Endothelial cell of hepatic sinusoid (primary cell): ENCODE results near the gene ANGPT4.
"Not testable (repeated sequence)": the region's sequence is repeated elsewhere in the genome, so short reads cannot be mapped to it uniquely, and the experiment has no call there.

ENCODE experiments used
- in situ Hi-C: cut with HindIII; loops from 2 replicates; pipeline ENCODE4 v1.10.0; 2017; ENCODE audit warnings: low sequenced_read_pairs

Gene ANGPT4

GRCh38 chr20:829551-829950 is 86.6 kb downstream of the ANGPT4 start:
- in situ Hi-C loops, result no loop called here

GRCh38 chr20:828987-829386 is 87.1 kb downstream of the ANGPT4 start:
- in situ Hi-C loops, result no loop called here

GRCh38 chr20:827981-828380 is 88.2 kb downstream of the ANGPT4 start:
- in situ Hi-C loops, result not testable (repeated sequence)

- in situ Hi-C loops, result no loop called here
These were observed 89.3 kb downstream of the ANGPT4 start for GRCh38 chr20:826695-827323.

GRCh38 chr20:825710-826421 is 90.3 kb downstream of the ANGPT4 start:
- in situ Hi-C loops, result no loop called here

- in situ Hi-C loops, result no loop called here
These were observed 91.2 kb downstream of the ANGPT4 start for GRCh38 chr20:824916-825315.

GRCh38 chr20:824490-824889 is 91.6 kb downstream of the ANGPT4 start:
- in situ Hi-C loops, result no loop called here

- in situ Hi-C loops, result no loop called here
These were observed 92.6 kb downstream of the ANGPT4 start for GRCh38 chr20:823574-823902.

- in situ Hi-C loops, result no loop called here
These were observed 93.2 kb downstream of the ANGPT4 start for GRCh38 chr20:822651-823573.

- in situ Hi-C loops, result no loop called here
These were observed 94.4 kb downstream of the ANGPT4 start for GRCh38 chr20:821731-822065.

- in situ Hi-C loops, result no loop called here
These were observed 94.9 kb downstream of the ANGPT4 start for GRCh38 chr20:821046-821730.

GRCh38 chr20:820323-820953 is 95.7 kb downstream of the ANGPT4 start:
- in situ Hi-C loops, result no loop called here
